Measurements from ENCODE around the gene IQCM.

IQCM gene

GRCh38 chr4:149711593-149712365 lies 103.9 kb downstream of the IQCM start:
- DNase-seq (ENCODE audit: low read depth in 2 of 2), result no peak

DNA sequence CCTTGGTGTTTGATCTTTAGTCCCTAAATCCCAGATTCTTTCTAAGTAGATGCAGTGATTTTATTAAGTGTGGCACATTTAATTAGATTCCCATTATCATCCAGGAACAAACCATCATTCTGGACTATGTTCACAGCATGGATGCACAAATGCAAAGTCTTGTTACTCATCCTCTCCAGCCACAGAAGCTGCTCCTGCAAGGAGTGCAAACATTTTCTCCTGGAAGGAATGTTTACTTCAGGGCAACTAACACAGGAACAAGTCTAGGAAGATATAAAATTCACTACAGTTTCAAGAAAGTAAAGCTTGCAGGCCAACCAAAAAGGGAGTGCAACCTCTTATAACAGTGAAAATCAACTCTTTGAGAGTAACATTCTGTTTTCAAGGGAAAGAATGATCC lies 106.0 kb downstream of the IQCM start:
- no peak for DNase-seq (ENCODE audit: low read depth in 2 of 2)

- no peak for DNase-seq (ENCODE audit: low read depth in 2 of 2)
Observed at GRCh38 chr4:149708513-149709130, 107.0 kb downstream of the IQCM start.

GRCh38 chr4:149707862-149708261 lies 107.8 kb downstream of the IQCM start:
- no peak for DNase-seq (ENCODE audit: low read depth in 2 of 2)

DNA sequence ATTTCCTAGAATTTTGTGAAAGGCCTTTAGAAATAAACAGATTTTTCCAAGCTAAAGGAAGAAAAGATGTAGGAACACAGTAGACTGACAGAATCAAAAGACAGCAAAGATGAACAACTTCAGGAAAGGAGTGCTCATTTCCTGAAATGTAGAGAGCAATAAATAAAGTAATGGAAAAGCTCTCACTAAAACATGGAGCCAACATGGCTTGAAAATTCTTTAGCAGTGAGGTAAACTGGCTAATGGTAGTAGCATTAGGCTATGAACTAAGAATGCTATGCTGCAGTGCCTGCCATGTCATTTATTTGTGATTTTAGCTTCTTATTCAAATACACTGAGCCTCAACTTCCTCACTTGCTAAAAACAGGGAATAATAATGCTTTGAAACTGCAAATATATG lies 108.7 kb downstream of the IQCM start:
- DNase-seq (ENCODE audit: low read depth in 2 of 2), result no peak

- DNase-seq (ENCODE audit: low read depth in 2 of 2), result no peak
Observed at GRCh38 chr4:149702414-149703293, 113.0 kb downstream of the IQCM start.

DNA sequence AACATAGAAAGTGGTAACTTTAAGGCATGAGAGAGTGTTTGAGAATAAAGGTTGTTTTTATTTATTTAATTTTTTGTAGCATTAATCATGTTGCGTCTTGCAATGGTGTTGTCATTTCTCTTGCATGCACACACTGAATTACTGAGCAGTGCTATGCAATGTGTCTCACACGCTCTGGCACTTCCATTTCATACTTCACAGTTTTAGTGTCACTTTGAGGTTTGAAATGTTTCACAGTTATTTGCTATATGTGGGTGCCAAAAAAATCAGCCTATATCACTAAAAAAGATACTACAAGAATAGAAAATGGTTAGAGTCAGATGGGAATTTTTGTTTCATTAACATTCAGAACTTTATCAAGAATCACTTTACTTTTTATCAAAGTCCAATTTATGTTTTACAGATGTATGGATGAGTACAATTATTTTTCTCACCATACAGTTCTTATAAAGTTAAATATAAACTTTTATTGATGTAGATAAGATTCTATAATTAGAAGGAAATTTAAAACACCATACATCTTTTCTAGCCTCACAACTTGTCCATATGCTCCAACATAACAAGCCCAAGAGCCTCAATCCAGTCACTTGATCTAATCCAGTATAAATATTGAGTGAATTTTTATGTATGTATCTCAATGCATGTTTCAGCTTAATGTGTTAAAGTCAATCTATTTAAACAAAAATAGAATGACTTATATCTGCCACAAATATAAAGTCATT lies 114.0 kb downstream of the IQCM start:
- DNase-seq (ENCODE audit: low read depth in 2 of 2), result no peak

- DNase-seq (ENCODE audit: low read depth in 2 of 2), result no peak
Observed at GRCh38 chr4:149700272-149700671, 115.4 kb downstream of the IQCM start.

GRCh38 chr4:149699642-149700041 lies 116.0 kb downstream of the IQCM start:
- no peak for DNase-seq (ENCODE audit: low read depth in 2 of 2)

DNA sequence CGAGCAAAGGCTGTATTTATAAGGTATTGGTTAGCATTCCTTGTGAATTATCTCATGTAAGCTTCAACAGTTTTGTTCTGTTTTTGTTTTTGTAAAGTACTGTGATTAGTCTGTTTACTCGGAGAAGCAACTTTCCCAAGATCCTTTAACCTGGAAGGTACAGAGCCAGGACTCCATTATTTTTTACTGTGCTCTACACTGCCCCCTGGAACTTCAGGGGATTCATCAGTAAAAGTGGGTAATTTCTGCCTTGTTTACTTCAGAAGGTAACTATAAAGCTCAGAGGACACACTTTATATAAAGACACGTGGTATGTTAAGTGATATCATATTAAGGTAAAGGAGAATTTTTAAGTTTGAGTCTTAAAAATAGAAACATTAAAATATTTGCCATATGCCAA lies 124.9 kb downstream of the IQCM start:
- no peak for DNase-seq (ENCODE audit: low read depth in 2 of 2)

- no peak for DNase-seq (ENCODE audit: low read depth in 2 of 2)
Observed at GRCh38 chr4:149684516-149684915, 131.1 kb downstream of the IQCM start.

DNA sequence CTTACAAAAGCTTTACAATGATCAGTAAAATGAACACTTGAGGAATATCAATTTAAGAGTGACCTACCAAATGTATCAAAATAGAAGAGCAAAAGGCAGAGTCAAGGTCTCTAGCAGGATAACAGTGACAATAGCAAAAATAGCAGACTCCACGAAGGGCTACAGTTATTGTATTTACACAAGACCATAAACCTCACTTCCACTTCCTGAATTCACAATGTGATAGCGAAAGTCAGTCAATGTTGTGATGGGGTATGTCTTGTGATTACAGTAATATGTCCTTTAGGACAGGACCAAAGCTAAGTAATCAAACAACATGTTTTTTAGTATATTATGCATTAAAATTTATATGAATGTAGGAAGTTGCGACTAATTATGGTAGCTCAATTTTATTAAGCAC lies 139.6 kb downstream of the IQCM start:
- no peak for DNase-seq (ENCODE audit: low read depth in 2 of 2)

DNA sequence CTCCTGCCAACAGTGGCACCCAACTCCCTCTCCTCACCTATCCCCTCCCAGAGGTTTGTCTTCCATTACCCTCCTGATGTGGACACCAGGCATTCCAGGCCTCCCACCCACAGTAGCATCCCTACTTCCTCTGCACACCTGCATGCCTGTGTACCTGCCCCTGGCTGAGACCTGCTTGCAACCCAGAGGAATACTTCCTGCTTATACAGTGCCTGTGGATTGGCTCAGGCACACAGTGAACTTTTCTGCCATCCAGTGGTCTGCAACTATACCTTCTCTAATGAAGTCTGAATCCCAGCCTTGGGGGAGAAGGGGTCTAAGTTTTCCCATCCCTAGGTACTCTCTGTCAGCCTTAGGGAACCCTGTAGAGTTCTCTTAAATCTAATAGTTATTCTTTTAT lies 169.9 kb downstream of the IQCM start:
- no peak for DNase-seq (ENCODE audit: low read depth in 2 of 2)

DNA sequence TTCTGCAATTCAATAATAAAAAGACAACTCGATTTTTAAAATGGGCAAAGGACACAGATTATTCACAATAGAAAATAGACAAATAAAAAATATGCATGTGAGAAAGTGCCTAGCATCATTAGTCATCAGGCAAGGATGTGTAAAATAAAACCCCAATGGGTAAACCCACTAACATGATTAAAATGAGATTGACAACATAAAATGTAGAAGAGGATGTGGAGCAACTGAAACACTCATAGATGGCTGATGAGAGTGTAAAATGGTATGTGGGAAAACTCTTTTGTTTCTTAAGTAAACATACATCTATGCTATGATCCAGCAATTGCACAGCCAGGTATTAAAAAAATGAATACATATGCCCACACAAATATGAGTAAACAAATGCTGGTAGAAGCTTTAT lies 177.6 kb downstream of the IQCM start:
- no peak for DNase-seq (ENCODE audit: low read depth in 2 of 2)

DNA sequence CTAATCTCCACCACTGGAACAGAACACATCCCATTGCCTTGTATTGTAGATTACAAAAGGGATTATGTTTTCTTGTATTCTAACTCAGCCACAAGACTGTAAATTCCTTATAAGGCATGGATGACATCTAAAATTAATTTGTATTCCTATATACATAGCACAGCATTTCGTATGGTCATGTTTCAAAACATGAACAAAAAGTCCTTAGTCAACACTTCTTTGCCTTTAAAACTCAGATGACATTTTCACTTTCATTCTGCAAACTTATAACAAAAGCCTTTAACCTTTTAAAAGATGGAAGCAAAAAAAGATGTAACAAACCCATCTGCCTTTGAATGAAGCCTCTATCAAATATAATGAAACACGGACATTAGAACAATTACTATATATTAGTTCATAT lies 181.3 kb downstream of the IQCM start:
- no peak for DNase-seq (ENCODE audit: low read depth in 2 of 2)

GRCh38 chr4:149631629-149632028 lies 184.0 kb downstream of the IQCM start:
- no peak for DNase-seq (ENCODE audit: low read depth in 2 of 2)

GRCh38 chr4:149630064-149630463 lies 185.6 kb downstream of the IQCM start:
- no peak for DNase-seq (ENCODE audit: low read depth in 2 of 2)

GRCh38 chr4:149605601-149606378 lies 209.9 kb downstream of the IQCM start:
- no peak for DNase-seq (ENCODE audit: low read depth in 2 of 2)

- DNase-seq (ENCODE audit: low read depth in 2 of 2), result no peak
Observed at GRCh38 chr4:149604827-149605226, 210.8 kb downstream of the IQCM start.

GRCh38 chr4:149595500-149595899 lies 220.1 kb downstream of the IQCM start:
- no peak for DNase-seq (ENCODE audit: low read depth in 2 of 2)

- DNase-seq (ENCODE audit: low read depth in 2 of 2), result no peak
Observed at GRCh38 chr4:149589826-149590225, 225.8 kb downstream of the IQCM start.

Measured in stimulated activated CD8-positive, alpha-beta memory T cell treated with anti-CD3 and anti-CD28 coated beads, Interleukin-2, amount 100 ng/mL, for 48 hours (primary cell).